ENCODE measurements around the gene TIGD7.
A peak's percentile ranks its signal among the peaks of the same experiment; 100 is the strongest.
"Not testable (repeated sequence)": the region's sequence is repeated elsewhere in the genome, so short reads cannot be mapped to it uniquely, and the experiment has no call there.

The TIGD7 gene

DNA sequence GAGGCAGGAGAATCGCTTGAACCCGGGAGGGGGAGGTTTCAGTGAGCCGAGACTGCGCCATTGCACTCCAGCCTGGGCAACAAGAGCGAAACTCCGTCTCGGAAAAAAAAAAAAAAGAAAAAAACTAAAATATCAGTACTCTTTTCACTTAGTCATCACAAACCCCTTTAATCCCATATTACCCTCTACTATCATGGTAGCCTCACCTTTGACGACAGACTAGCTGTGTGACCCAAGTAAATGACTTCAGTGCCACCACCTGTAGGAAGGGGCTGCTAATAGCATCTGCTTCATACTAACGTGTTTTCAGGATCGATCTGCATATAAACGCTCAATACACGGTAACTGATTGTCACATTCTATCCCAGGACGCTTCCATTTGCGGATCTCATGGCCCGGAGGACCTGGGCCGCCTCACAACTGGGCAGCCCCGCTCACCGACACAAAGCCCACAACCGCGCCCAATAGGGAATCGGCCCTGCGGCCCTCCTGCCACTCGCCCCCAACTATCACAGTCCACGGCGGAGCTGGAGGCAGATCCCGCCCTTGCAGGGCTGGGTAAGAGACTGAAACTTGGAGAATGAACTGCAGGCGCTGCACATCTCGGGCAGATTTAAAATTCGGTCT is 23.0 kb downstream of the TIGD7 start:
- DNase-seq (ENCODE audit: low read depth in 2 of 2), result no peak

DNA sequence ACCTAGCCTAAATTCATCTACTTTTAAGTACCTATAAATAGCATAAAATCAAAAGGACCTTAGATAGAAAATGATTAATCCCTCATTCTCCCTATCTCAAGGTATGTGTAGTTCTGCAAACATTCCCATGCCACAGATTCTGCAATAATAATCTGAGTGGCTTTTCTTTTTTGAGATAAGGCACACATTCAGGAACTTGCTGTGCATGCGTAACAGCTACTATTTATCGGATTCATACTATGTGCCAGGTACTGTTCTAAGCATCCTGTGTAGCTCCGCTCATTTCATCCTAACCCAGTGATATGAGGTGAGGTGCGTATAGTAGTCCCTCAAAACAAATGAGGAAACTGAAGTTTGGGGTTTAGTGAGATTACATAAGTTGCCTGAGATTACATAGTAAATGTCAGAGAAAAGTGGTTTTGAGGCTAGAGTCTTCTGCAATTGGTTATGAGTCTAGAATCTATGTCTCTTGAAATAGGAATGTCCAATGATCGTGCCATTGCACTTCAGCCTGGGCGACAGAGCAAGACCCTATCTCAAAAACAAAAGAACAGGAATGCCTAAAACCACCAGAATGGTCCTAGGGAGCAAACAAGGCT is 23.9 kb downstream of the TIGD7 start:
- DNase-seq (ENCODE audit: low read depth in 2 of 2), result no peak

DNA sequence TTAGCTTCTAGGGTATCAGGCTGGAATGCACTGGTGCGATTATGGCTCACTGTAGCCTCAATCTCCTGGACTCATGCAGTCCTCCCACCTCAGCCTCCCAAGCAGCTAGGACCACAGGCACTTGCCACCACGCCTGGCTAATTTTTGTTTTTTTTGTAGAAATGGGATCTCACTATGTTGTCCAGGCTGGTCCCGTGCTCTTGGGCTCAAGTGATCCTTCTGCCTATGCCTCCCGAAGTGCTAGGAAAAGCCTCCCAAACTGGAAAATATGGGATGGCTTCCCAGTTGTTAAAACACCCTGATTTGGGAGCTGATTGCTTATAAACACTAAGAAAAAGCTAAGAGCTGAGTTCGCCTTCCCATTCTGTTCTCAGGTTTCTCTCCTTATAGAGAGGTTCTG is 28.6 kb downstream of the TIGD7 start:
- DNase-seq (ENCODE audit: low read depth in 2 of 2), result no peak

DNA sequence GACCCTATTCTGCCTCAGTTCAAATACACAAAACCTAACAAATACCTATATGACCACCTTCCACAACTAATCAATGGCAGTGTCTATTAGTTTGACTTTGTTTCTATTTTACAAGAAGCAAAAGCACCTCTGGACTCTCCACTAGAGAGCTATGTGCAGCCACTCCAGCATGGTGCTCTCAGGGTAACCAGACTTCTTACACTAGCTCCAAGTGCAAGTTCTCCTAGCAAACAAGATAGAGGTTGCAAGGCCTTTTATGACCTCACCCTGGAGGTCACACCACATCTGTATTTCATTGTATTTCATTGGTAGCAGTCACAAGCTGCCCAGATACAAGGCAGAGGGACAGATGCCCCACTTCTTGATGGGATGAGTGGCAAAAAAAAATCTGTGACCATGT is 30.3 kb downstream of the TIGD7 start:
- DNase-seq (ENCODE audit: low read depth in 2 of 2), result no peak

DNA sequence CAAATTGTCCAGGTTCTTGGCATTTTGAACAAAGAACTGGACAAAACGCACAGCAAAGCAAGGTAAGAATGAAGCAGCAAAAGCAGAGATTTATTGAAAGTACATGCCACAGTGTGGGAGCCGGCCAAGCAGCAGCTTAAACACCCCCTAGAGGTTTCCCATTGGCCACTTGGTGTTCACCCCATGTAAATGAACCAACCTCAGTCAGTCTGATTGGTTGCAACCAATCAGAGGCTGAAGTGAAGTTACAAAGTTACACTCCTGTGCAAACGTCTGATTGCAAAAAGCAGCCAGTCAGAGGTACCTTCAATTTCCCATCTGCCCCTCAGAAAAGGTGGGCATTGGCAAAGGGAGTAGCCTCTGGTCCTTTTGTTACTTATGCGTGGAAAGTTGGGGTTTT is 30.7 kb downstream of the TIGD7 start:
- DNase-seq (ENCODE audit: low read depth in 2 of 2), result no peak

DNA sequence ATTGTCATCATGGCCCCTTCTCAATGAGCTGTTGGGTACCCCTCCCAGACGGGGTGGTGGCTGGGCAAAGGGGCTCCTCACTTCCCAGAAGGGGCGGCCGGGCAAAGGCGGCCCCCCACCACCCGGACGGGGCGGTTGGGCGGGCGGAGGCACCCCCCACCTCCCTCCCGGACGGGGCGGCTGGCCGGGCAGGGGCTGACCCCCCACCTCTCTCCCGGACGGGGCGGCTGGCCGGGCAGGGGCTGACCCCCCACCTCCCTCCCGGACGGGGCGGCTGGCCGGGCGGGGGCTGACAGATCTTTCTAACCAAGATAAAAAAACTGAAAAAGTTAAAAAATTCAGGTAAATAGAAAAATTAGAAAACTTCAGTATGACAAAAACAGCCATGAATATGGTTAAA is 33.9 kb downstream of the TIGD7 start:
- DNase-seq (ENCODE audit: low read depth in 2 of 2), result not testable (repeated sequence)

DNA sequence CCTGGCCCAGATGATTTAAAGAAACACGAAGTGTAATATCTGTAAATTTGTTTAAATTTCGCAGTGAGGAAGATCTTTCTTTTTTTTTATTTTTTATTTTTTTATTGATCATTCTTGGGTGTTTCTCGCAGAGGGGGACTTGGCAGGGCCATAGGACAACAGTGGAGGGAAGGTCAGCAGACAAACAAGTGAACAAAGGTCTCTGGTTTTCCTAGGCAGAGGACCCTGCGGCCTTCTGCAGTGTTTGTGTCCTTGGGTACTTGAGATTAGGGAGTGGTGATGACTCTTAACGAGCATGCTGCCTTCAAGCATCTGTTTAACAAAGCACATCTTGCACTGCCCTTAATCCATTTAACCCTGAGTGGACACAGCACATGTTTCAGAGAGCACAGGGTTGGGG is 34.5 kb downstream of the TIGD7 start:
- DNase-seq (ENCODE audit: low read depth in 2 of 2), result not testable (repeated sequence)

DNA sequence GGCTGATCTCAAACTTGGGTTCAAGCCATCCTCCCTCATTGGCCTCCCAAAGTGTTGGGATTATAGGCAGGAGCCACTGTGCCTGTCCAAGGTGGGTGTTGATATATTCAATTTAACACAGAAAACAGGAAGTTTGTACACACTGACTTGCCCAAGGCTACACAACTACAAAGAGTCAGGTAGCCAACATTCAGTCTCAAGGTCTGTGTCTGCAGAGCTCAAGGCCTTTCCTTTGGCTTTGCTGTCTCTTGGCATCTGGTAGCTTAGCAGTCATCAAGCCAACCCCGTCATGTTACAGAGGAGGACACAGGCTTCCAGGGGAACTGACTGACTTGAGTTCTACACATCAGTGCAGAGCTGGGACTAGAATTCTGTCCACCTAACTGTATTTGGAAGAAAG is 36.9 kb downstream of the TIGD7 start:
- DNase-seq (ENCODE audit: low read depth in 2 of 2), result no peak

DNA sequence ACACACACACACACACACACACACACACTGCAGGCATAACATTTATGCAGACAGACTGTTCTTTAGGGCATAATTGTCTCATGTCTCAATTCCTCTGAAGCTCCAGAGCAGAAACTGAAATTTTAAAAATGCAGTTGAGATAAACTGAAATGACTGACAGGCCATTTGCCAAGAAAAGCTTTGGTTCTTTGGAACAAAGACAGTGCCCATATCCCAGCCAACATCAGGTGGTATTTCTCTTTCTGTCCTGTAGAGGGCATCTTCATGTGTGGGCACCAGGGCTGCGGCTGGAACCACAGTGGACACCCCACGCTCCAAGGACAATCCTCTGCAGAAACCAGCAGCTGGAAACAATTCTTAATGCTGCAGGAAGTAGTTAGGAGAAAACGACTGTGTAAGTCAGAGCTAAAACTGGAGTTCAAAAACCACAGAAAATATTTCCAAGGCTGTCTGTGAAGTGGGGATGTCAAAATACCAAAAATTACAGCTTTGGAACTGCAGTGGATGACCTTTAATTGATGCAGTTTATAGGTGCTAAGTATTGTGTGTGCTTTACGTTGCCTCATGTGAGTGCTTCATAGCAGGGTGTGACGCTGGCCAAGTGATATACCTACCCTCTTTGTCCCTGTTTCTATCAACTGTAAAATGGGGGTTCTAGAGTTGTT is 38.2 kb downstream of the TIGD7 start:
- DNase-seq (ENCODE audit: low read depth in 2 of 2), result no peak

DNA sequence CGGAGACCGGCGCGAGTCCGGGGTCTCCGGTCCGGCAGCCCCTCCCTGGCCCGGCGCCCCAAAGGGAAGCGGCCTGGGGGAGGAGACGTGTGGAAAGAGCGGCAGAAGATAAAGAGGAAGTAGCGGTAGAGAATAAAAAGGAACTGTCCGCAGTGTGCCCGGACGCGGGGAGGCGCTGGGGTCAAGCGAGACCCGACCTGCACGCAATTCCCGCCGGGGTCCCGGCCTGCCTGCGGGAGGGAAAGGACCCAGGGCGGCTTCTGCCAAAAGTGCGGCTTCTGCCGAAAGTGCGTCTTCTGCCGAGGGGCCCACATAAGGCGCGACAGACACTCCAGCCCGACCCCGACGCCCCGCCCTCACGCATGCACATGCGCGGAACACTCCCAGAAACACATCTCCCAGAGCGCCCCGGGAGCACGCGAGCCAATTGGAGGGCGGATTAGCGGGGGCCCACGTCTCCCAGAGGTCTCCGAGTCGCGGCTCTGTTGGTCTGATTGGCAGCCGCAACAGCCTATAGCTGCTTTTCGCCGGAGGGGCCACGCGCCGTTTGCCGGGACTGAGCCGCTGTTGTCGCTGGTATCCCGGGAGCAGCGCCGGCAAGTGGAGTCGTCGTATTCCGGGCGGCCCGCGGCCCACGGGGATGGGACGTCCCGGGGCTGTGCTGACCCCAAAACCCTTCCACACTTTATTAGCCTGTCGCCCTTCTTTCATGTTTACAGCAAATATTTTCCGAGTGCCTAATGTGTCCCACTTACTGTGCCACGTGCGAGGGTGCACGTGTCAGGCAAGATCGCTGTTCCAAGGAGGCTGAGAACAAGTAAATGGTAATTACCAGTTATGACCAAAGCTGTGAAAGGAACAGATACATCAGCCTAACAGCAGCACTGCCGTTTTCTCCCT is 40.8 kb downstream of the TIGD7 start:
- peak; percentile 92 to 98 for DNase-seq (ENCODE audit: low read depth in 2 of 2)

DNA sequence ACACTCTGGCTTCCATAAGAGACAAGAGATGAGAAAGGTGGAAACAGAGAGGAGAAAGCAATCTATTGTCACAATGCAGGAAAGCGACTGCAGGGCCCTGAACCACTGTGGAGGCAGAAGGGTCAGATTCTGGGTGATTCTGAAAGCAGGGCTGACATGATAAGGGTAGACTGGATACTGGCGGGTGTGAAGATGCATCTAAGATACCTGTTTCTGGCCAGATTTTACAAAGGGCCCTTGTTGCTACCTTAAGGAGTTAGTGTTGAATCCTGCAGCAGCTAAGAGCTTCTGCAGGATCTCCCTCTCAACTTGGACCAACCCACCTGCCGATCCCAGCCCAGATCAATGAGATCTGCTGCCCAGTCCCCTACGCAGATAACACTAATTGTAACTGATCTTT is 42.7 kb downstream of the TIGD7 start:
- no peak for DNase-seq (ENCODE audit: low read depth in 2 of 2)

DNA sequence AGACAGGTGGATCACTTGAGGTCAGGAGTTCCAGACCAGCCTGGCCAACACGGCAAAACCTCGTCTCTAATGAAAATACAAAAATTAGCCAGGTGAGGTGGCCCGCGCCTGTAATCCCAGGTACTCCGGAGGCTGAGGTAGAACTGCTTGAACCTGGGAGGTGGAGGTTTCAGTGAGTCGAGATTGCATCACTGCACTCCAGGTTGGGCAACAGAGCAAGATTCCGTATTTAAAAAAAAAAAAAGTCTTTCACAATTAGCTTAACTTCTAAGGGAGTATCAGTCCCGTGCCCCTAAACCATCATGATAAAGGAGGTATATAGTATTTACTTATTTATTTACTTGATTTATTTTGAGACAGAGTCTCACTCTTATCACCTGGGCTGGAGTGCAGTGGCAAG is 45.4 kb downstream of the TIGD7 start:
- no peak for DNase-seq (ENCODE audit: low read depth in 2 of 2)

DNA sequence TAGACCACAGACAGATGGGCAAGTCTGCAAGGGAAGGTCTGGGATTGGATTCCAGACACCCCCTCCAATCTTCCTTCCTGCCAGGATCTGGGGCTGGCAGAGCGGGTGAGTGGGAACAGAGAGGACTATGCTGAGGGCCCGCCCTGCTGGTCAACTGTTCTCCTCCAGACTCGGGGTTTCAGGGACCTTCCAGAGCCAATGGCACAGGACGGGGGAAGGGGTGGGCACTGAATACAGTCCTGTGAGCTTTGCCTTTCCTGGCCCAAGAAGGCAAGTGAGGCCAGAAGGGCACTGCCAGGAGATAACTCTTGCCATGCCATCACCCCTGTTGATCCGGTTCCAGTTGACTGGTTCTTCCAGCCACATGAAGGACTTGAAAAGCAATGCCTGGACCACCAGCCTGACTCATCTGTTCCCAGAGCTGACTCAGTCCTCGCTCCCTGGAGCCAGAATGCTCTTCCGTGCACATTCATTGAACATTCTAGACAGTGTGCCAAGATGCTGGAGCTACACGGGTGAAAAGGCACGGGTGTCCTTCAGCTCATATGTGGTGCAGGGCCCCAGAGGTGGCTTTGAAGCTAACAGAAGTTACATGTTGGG is 48.3 kb downstream of the TIGD7 start:
- DNase-seq (ENCODE audit: low read depth in 2 of 2), result no peak

DNA sequence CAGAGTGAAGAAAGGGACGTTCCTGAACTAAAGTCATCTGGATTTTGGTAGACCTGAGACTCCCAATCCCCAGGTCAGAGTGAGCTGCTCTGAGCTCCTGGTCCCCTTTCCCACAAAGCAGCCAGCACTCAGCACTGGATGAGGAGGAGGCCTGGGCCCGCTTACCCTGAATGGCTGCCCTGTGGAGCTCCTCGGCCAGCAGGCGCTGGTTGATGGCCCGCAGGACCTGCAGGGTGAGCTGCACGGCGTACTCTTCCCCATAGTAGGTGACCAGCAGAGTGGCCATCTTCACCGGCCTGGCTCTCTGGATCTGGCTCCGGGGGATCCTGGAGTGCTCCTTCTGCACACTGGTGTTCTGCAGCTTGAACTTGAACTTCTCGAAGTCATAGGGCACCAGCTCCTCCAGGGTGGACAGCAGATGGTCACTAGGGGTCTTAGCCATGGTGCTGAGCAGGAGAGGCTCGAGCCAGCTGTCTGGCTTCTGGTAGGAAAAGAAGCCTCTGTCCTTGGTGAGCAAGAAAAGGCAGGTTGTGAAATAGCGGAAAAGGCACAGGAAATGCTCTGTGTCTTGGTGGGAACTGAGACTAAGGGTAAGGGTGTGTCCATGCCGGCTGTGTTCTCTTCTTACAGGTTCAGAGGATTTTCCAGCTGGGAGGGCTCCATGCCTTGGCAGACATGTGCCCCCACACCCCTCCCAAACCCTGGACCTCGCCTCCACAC is 48.9 kb downstream of the TIGD7 start, which contains the start of gene MEFV:
Gene MEFV (minus strand): TSS at position 488 of the 720 bp plus-strand sequence. CDS start 46 bp downstream, at position 442.
- no peak for DNase-seq (ENCODE audit: low read depth in 2 of 2)

DNA sequence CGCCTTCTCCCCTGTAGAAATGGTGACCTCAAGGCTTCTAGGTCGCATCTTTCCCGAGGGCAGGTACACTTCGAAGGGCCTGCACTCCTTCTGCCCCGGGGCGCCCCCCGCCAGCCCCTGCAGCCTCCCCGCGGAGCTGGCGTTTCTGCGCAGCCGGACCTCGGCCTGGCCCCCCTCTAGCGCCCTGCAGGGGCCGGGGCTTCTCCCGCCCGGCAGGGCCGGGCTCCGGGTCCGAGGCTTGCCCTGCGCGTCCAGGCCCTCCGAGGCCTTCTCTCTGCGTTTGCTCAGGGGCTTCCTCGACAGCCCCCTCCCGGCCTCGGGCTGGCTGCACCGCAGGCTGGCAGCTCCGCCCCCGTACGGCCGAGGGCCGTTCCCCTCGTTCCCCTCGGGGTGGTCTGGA is 50.9 kb downstream of the TIGD7 start:
- DNase-seq (ENCODE audit: low read depth in 2 of 2), result no peak

DNA sequence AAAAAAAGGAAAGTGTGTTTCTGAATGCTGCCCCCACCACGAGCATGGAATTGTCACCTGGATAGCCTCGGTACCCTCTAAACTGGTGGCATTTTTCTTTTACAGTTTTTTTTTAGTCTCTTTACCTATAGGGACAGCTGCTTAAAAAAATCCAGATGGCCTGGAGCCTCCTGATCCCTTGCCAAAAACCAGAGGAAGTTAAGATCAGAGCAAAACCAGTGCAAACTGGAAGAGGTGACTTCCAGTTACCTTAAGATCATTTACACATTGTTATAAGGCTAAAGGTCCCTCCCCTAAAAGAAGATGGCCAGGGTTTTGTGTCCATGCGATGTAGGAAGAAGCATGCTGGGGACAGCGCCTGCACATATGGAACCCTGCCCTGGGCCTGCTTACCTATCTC is 52.3 kb downstream of the TIGD7 start:
- DNase-seq (ENCODE audit: low read depth in 2 of 2), result no peak

DNA sequence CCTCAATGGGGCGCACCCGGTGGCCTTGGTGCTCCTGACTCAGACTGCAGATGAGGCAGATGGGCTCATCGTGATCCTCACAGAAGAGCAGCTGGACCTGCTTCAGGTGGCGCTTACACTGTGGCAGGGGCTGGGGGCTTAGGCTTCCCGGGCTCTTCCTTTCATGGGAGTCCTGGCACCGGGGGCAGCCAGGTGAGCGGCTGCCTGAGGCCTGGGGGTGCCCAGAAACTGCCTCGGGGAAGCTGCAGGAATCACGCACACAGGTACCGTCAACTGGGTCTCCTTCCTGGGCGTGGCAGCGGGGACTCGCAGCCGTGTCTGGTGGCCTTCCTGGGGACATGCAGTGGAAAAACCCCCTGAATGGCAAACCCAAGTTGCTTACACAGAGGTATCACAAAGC is 55.8 kb downstream of the TIGD7 start:
- DNase-seq (ENCODE audit: low read depth in 2 of 2), result no peak

DNA sequence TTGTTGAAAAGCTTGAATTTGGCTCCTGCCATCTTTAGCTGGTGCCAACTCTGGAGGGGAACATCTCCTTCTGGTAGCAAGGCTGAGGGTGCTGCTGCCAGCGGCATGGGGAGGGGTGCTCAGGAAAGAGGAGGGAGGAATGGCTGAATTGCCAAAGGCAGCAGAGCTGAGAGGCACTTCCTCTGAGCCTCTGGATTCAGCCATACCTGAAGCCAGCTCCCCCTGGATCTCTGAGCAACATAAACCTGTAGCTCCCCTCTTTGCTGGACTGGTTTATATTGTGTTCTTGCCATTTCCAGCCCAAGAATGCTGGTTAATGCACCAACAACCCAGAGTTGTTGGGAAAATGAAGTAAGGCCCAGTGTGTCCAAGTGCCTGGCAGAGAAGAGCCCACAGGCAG is 56.2 kb downstream of the TIGD7 start:
- DNase-seq (ENCODE audit: low read depth in 2 of 2), result no peak

All from activated CD8-positive, alpha-beta memory T cell treated with anti-CD3 and anti-CD28 coated beads for 4 hours (primary cell).